Colonic mucosa (tissue), 4 donors: Measurements from ENCODE around the gene CTNND2. TPM values are rescaled to one million over a fixed set of nuclear protein-coding genes. Genes with fewer than 3 reads are reported as not detected.

Source experiments
- DNase-seq: peaks from one replicate; pipeline ENCODE4 v3.0.0-alpha.2; 2020
- H3K27ac ChIP-seq: fragments of 200-600 bp; one replicate; pipeline ENCODE4 v1.8.0; 2021
- H3K27me3 ChIP-seq: fragments of 200-600 bp; one replicate; pipeline ENCODE4 v1.8.0; 2021
- H3K36me3 ChIP-seq: fragments of 200-600 bp; one replicate; pipeline ENCODE4 v1.8.0; 2021
- H3K4me1 ChIP-seq: fragments of 200-600 bp; one replicate; pipeline ENCODE4 v1.8.0; 2021; ENCODE audit warnings: mild to moderate bottlenecking
- H3K4me3 ChIP-seq: fragments of 200-600 bp; one replicate; pipeline ENCODE4 v1.8.0; 2021
- H3K9ac ChIP-seq, 2 donors: one replicate each; pipeline ENCODE4 v1.7.0; 2013; ENCODE audit warnings: control low read depth in 2 of 2, low read depth in 2 of 2, low read length in 2 of 2
- H3K9me3 ChIP-seq: fragments of 200-600 bp; one replicate; pipeline ENCODE4 v1.8.0; 2021
- intact Hi-C: fragments of 100-400 bp; cut with DNase I; formaldehyde crosslinking; loops from one replicate; pipeline ENCODE4 v1.14.1; 2022
- total RNA-seq, 2 donors: library from RNA; stranded (reverse); fragmentation: NEBNext Ultra II Directional in 1 of 2; extraction: Animal tissue kit (Norgen Biotek cat#: 25700) in 1 of 2; gene quantifications; one replicate each; pipeline ENCODE4 v1.2.1, GENCODE V29; 2021
- TF ChIP-seq, protein P1 (sequence below): fragments of 200-600 bp; IDR thresholded peaks from one replicate; pipeline ENCODE4 v1.8.0; 2022; ENCODE audit warnings: antibody characterized with exemption, mild to moderate bottlenecking
- donor health status: healthy.
- donor health status: DM: no; HTN: no; CAD: no.
- donor health status: DM: no; HTN: no; CAD: no.

CTNND2 gene
- total RNA-seq, 2 donors from 2014 or later = 1.1 TPM

DNA sequence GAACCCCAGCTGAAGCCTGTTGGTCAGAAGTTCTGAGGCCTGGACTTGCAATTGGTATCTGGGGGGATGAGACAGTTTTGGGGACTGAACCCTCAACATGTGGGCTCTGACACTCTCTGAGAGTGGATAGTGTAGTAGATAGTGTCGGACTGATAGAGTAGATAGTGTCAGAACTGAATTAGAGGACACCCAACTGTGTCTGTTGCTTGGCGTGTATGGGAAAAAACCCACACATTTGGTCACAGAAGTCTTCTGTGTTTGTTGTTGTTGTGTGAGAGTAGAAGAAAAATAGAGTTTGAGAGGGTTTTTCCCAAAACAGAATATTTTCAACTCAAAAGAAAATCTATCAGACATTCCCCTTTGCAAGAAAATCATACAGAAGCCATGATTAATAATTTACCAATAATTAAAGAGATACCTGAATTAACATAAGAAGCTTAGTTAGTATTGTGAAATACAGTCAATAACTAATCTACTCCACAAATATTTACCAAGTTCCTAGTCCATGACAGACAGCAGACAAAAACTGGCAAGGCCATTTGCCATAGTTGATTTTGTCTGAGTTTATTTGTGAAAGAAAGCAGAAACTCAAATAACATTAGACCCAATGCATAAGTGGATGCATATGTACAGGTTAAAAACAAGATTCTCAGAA is 170.9 kb downstream of the CTNND2 start:
- Histone ChIP-seq H3K9me3 (no peaks in the 10 kb centered on the region), H3K27ac (no peak overlapping the region), H3K27me3 (no peaks in the 10 kb centered on the region), H3K36me3 (no peaks in the 10 kb centered on the region), H3K4me1 (no peaks in the 10 kb centered on the region), H3K9ac (no peak overlapping the region), H3K4me3 (no peak overlapping the region)
- intact Hi-C loops = no loop called here
- TF ChIP-seq, protein P1, sequence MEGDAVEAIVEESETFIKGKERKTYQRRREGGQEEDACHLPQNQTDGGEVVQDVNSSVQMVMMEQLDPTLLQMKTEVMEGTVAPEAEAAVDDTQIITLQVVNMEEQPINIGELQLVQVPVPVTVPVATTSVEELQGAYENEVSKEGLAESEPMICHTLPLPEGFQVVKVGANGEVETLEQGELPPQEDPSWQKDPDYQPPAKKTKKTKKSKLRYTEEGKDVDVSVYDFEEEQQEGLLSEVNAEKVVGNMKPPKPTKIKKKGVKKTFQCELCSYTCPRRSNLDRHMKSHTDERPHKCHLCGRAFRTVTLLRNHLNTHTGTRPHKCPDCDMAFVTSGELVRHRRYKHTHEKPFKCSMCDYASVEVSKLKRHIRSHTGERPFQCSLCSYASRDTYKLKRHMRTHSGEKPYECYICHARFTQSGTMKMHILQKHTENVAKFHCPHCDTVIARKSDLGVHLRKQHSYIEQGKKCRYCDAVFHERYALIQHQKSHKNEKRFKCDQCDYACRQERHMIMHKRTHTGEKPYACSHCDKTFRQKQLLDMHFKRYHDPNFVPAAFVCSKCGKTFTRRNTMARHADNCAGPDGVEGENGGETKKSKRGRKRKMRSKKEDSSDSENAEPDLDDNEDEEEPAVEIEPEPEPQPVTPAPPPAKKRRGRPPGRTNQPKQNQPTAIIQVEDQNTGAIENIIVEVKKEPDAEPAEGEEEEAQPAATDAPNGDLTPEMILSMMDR = no peak
- DNase-seq = no peak

DNA sequence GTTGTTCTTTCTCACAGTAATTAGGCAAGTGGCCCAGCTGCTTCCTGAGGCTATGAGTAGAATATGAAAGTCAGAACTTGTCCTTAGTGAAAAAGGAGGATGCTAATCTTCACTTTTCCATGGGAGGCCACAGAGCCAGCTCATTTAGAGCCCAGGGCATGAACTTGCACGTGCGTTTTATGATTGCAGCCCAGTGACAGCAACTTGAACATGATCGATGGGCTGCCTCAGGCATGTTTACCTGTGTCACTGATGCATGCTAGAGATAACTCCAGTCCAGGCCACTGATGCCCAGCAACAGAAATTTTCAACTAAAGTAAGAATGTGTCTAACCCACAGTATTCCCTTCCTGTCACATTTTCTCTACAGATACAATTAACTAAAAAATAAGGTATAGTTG is 179.3 kb downstream of the CTNND2 start:
- no peaks in the 10 kb centered on the region for H3K4me1 ChIP-seq
- no peak overlapping the region for H3K27ac ChIP-seq
- no peaks in the 10 kb centered on the region for H3K27me3 ChIP-seq
- no peak overlapping the region for H3K9ac ChIP-seq
- TF ChIP-seq, protein P1 = no peak
- H3K4me3 ChIP-seq = no peak overlapping the region
- DNase-seq = no peak
- intact Hi-C loops = no loop called here
- no peaks in the 10 kb centered on the region for H3K9me3 ChIP-seq
- no peaks in the 10 kb centered on the region for H3K36me3 ChIP-seq

DNA sequence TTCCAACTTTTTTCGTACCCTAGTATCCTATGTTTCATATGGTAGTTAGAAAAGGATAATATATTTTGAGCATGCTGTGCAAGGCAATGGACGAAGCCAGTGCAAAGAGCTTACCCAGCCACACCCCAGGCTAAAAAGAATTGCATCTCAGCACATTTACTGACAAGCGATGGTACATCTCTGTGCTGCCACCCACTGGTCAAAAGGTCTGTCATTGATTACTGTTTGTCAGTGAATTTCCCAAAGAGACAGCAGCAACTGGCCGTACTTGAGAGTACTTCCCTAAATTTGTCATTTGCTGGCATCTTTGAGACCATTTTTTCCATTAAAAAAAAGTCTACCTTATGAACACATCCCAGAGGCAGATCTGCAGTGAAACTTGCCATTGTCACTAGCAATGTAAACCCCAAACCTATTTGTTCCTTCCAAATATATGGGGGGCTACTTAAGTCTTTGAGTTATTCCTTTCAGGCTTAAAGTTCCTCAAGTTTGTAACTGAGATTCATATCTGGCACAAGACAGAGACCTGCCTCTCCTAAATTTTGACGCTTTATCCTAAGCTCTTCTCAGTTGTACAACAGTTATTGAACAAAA is 184.3 kb downstream of the CTNND2 start:
- H3K27me3 ChIP-seq = no peaks in the 10 kb centered on the region
- no peak overlapping the region for H3K9ac ChIP-seq
- H3K4me1 ChIP-seq = no peaks in the 10 kb centered on the region
- H3K9me3 ChIP-seq = no peaks in the 10 kb centered on the region
- no peak overlapping the region for H3K27ac ChIP-seq
- intact Hi-C loops = no loop called here
- TF ChIP-seq, protein P1 = peak; percentile 14
- DNase-seq = peak; percentile 43
- H3K36me3 ChIP-seq = no peaks in the 10 kb centered on the region
- H3K4me3 ChIP-seq = no peak overlapping the region

DNA sequence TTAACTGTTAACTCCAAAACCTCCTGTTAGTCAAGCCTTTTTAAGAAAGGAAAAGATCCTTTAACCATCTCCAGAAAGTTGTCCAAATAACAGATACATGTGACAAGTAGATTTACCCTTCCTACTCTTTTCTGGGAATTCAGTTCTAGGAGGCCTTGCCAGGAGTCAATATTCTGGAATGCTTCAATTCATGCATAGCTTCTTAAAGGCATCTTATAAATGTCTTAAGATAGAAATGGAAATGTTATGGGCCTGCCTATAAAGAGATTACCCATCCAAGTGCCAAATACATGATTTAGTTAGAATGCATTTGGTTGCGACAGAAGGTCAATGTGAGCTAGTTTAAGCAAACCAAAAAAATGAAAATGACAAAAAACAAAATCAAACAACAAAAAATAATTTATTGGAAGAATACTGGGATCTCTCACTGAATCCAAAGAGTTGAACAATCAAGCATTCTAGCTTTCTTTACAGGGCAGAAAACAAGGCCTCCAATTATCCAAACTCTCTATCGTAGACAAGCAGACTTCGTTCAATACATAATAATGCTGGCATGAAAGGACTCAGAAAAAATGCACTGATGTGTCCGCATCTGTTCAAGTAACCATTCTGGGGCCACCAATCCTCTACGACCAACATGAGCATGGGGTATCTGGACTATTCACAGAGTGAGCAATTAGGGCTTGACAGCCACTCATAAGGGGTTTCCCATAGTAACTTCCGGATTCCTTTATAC is 188.6 kb downstream of the CTNND2 start:
- TF ChIP-seq, protein P1 = no peak
- H3K4me3 ChIP-seq = no peak overlapping the region
- no peaks in the 10 kb centered on the region for H3K4me1 ChIP-seq
- no peak overlapping the region for H3K9ac ChIP-seq
- intact Hi-C loops = no loop called here
- no peaks in the 10 kb centered on the region for H3K9me3 ChIP-seq
- no peaks in the 10 kb centered on the region for H3K27me3 ChIP-seq
- H3K27ac ChIP-seq = no peak overlapping the region
- no peak for DNase-seq
- H3K36me3 ChIP-seq = no peaks in the 10 kb centered on the region

DNA sequence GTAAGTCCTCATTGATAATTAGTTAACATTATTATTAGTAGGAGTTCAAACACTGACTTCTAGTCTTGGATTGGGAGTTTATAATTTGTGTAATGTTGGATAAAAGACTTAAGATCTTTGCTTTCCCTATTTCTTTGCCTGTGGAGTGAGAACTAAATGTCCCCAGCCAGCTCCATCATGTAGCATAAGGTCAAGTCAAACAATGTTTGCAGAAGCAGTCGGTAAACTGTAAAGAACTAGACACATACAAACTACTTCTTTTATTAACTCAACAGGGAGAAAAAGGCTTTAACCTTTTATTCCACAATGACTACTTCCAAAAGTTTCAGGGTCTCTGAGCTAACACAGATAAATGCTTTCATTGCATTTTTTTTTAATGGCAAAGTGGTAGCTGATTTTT is 192.3 kb downstream of the CTNND2 start:
- Histone ChIP-seq H3K9ac (no peak overlapping the region), H3K36me3 (no peaks in the 10 kb centered on the region), H3K4me1 (no peaks in the 10 kb centered on the region), H3K9me3 (no peaks in the 10 kb centered on the region), H3K4me3 (no peak overlapping the region), H3K27me3 (no peaks in the 10 kb centered on the region), H3K27ac (no peak overlapping the region)
- DNase-seq = no peak
- intact Hi-C loops = no loop called here
- TF ChIP-seq, protein P1 = no peak
